ENCODE results near the gene SRGAP2C.
"Not testable (repeated sequence)": the region's sequence is repeated elsewhere in the genome, so short reads cannot be mapped to it uniquely, and the experiment has no call there.

SRGAP2C gene

GRCh38 chr1:121339611-121340010 lies 154.8 kb downstream of the SRGAP2C start:
- not testable (repeated sequence) for DNase-seq (ENCODE audit: low spot score)

GRCh38 chr1:121343311-121343906 lies 158.6 kb downstream of the SRGAP2C start:
- DNase-seq (ENCODE audit: low spot score), result not testable (repeated sequence)

GRCh38 chr1:121344355-121344754 lies 159.6 kb downstream of the SRGAP2C start:
- DNase-seq (ENCODE audit: low spot score), result not testable (repeated sequence)

GRCh38 chr1:121346654-121347053 lies 161.9 kb downstream of the SRGAP2C start:
- DNase-seq (ENCODE audit: low spot score), result not testable (repeated sequence)

GRCh38 chr1:121347476-121347875 lies 162.7 kb downstream of the SRGAP2C start:
- not testable (repeated sequence) for DNase-seq (ENCODE audit: low spot score)

GRCh38 chr1:121348115-121348514 lies 163.3 kb downstream of the SRGAP2C start:
- DNase-seq (ENCODE audit: low spot score), result not testable (repeated sequence)

GRCh38 chr1:121349332-121349967 lies 164.7 kb downstream of the SRGAP2C start:
- not testable (repeated sequence) for DNase-seq (ENCODE audit: low spot score)

- DNase-seq (ENCODE audit: low spot score), result not testable (repeated sequence)
Measured at GRCh38 chr1:121355711-121356420, 171.1 kb downstream of the SRGAP2C start.

- not testable (repeated sequence) for DNase-seq (ENCODE audit: low spot score)
Measured at GRCh38 chr1:121356819-121357218, 172.0 kb downstream of the SRGAP2C start.

GRCh38 chr1:121360531-121360930 lies 175.8 kb downstream of the SRGAP2C start:
- DNase-seq (ENCODE audit: low spot score), result not testable (repeated sequence)

- DNase-seq (ENCODE audit: low spot score), result not testable (repeated sequence)
Measured at GRCh38 chr1:121361451-121362233, 176.9 kb downstream of the SRGAP2C start.

- not testable (repeated sequence) for DNase-seq (ENCODE audit: low spot score)
Measured at GRCh38 chr1:121362234-121362883, 177.6 kb downstream of the SRGAP2C start.

GRCh38 chr1:121365316-121365715 lies 180.5 kb downstream of the SRGAP2C start:
- DNase-seq (ENCODE audit: low spot score), result not testable (repeated sequence)

GRCh38 chr1:121365723-121366122 lies 180.9 kb downstream of the SRGAP2C start:
- DNase-seq (ENCODE audit: low spot score), result not testable (repeated sequence)

- DNase-seq (ENCODE audit: low spot score), result not testable (repeated sequence)
Measured at GRCh38 chr1:121366171-121366570, 181.4 kb downstream of the SRGAP2C start.

GRCh38 chr1:121368910-121369309 lies 184.1 kb downstream of the SRGAP2C start:
- not testable (repeated sequence) for DNase-seq (ENCODE audit: low spot score)

GRCh38 chr1:121369959-121370358 lies 185.2 kb downstream of the SRGAP2C start:
- not testable (repeated sequence) for DNase-seq (ENCODE audit: low spot score)

GRCh38 chr1:121374851-121375367 lies 190.1 kb downstream of the SRGAP2C start:
- DNase-seq (ENCODE audit: low spot score), result not testable (repeated sequence)

GRCh38 chr1:121376986-121377385 lies 192.2 kb downstream of the SRGAP2C start:
- not testable (repeated sequence) for DNase-seq (ENCODE audit: low spot score)

- DNase-seq (ENCODE audit: low spot score), result not testable (repeated sequence)
Measured at GRCh38 chr1:121378757-121379156, 194.0 kb downstream of the SRGAP2C start.

GRCh38 chr1:121384754-121385153 lies 200.0 kb downstream of the SRGAP2C start:
- not testable (repeated sequence) for DNase-seq (ENCODE audit: low spot score)
